Kidney epithelial cell (primary cell): Measurements from ENCODE around the gene ZDHHC11. TPM values are rescaled to one million over a fixed set of nuclear protein-coding genes. Genes with fewer than 3 reads are reported as not detected.
"Not testable (repeated sequence)": the region's sequence is repeated elsewhere in the genome, so short reads cannot be mapped to it uniquely, and the experiment has no call there.

Experiments
- DNase-seq: peaks from one replicate; pipeline ENCODE4 v3.0.0-alpha.2; 2010; ENCODE audit warnings: low read depth
- H3K27me3 ChIP-seq: 2 replicates; pipeline ENCODE4 v1.6.0; 2011; ENCODE audit warnings: low read length; ENCODE audit not compliant: control insufficient read depth, insufficient read depth
- H3K36me3 ChIP-seq: 2 replicates; pipeline ENCODE4 v1.5.1; 2011; ENCODE audit warnings: low read length; ENCODE audit not compliant: control insufficient read depth, insufficient read depth
- H3K4me3 ChIP-seq: 2 replicates; pipeline ENCODE4 v1.5.1; 2011; ENCODE audit warnings: low read depth, mild to moderate bottlenecking, control low read depth, low read length
- CTCF ChIP-seq: IDR thresholded peaks from 2 replicates; pipeline ENCODE4 v1.5.1; 2011; ENCODE audit warnings: mild to moderate bottlenecking, moderate library complexity, low read length, control low read depth, inconsistent platforms; ENCODE audit not compliant: insufficient read depth, poor library complexity, severe bottlenecking
- total RNA-seq: library from RNA; depleted of rRNA; stranded (reverse); fragments of >200 nt; gene quantifications from 2 replicates; pipeline ENCODE4 v1.2.3, GENCODE V29; 2015

The ZDHHC11 gene
- total RNA-seq, 1 donor from 2014 or later = 1.3 TPM

- H3K27me3 ChIP-seq = peaks cover 17% of the 10 kb centered on the region
- not testable (repeated sequence) for H3K36me3 ChIP-seq, DNase-seq, H3K4me3 ChIP-seq
Observed at GRCh38 chr5:782356-782755, 68.4 kb downstream of the ZDHHC11 start.

GRCh38 chr5:780571-780970, 70.2 kb downstream of the ZDHHC11 start:
- H3K27me3 ChIP-seq = peaks cover 28% of the 10 kb centered on the region
- not testable (repeated sequence) for H3K36me3 ChIP-seq, DNase-seq, H3K4me3 ChIP-seq

- peaks cover 19% of the 10 kb centered on the region for H3K27me3 ChIP-seq
- not testable (repeated sequence) for DNase-seq, H3K4me3 ChIP-seq, H3K36me3 ChIP-seq
Observed at GRCh38 chr5:778967-779366, 71.8 kb downstream of the ZDHHC11 start.

- DNase-seq, H3K36me3 ChIP-seq, H3K4me3 ChIP-seq: not testable (repeated sequence)
- peaks cover 15% of the 10 kb centered on the region for H3K27me3 ChIP-seq
Observed at GRCh38 chr5:778421-778820, 72.4 kb downstream of the ZDHHC11 start.

- no peak for DNase-seq
- Histone ChIP-seq H3K4me3 (no peak overlapping the region), H3K36me3 (no peaks in the 10 kb centered on the region), H3K27me3 (peaks cover 12% of the 10 kb centered on the region)
- no peak for TF ChIP-seq CTCF
Observed at GRCh38 chr5:777756-778161, 73.0 kb downstream of the ZDHHC11 start.

GRCh38 chr5:776862-777711, 73.7 kb downstream of the ZDHHC11 start:
- TF ChIP-seq CTCF = no peak
- H3K4me3 ChIP-seq = no peak overlapping the region

GRCh38 chr5:775961-776861, 74.6 kb downstream of the ZDHHC11 start:
- H3K36me3 ChIP-seq = no peaks in the 10 kb centered on the region
- no peak overlapping the region for H3K4me3 ChIP-seq
- H3K27me3 ChIP-seq = peaks cover 12% of the 10 kb centered on the region
- no peak for TF ChIP-seq CTCF
- no peak for DNase-seq

More at GRCh38 chr5:776862-777711, 73.7 kb downstream of the ZDHHC11 start:
- Histone ChIP-seq H3K36me3 (no peaks in the 10 kb centered on the region), H3K27me3 (peaks cover 12% of the 10 kb centered on the region)
- no peak for DNase-seq

- not testable (repeated sequence) for H3K36me3 ChIP-seq, H3K4me3 ChIP-seq, DNase-seq
- peaks cover 12% of the 10 kb centered on the region for H3K27me3 ChIP-seq
Observed at GRCh38 chr5:775595-775960, 75.2 kb downstream of the ZDHHC11 start.

- H3K4me3 ChIP-seq, H3K36me3 ChIP-seq, DNase-seq: not testable (repeated sequence)
- H3K27me3 ChIP-seq = peaks cover 12% of the 10 kb centered on the region
Observed at GRCh38 chr5:774854-775505, 75.8 kb downstream of the ZDHHC11 start.

GRCh38 chr5:774304-774703, 76.5 kb downstream of the ZDHHC11 start:
- not testable (repeated sequence) for DNase-seq, H3K36me3 ChIP-seq, H3K4me3 ChIP-seq
- peaks cover 12% of the 10 kb centered on the region for H3K27me3 ChIP-seq
